ENCODE measurements around the gene TRIM56. TPM values are rescaled to one million over a fixed set of nuclear protein-coding genes. Genes with fewer than 3 reads are reported as not detected.

TRIM56 gene
- polyA plus RNA-seq, 1 of the 3 experiments (the other 2 are of a cell fraction): 2.5 TPM

DNA sequence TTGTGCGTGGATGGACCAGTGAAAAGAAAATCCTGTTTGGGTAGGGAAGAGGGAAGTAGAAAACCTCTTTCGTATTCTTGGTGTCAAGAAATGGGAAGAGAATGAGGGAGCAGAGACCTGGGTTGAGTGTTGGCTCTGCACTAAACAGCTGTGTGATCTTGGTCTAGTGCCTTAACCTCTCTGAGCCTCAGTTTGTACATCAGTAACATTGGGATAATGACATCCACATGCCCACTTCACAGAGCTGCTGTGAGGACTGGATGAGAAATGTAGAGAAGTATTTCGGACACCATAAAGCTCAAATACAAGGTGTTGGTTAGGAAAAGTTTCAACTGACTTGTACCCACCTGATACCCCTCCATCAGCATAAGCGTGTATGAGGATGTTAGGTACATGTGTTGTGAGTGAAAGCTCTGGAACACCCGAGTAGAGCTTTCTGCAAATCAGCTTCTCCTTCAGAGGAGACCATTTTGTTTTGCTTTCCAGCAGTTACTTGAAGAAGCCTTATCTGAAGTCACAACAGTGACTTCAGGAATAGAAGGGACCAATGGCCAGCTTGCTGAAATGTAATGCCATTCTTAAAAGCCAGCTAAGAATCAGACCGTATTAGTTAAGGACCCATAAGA, 11.2 kb downstream of the TRIM56 start:
- WGBS (ENCODE audit: low lambda C conversion rate): 74% methylated on average over 6 of the region's 6 CpGs
- Histone ChIP-seq H3K4me1 (ENCODE audit: control insufficient read depth in 1 of 2, insufficient read depth in 2 of 2, low read depth in 1 of 2, low read length in 1 of 2) (peaks cover 2 to 39% of the 10 kb centered on the region in 2 experiments), H3K9me2 (no peaks in the 10 kb centered on the region), H3K27ac (ENCODE audit: low read depth in 2 of 2, low read length in 1 of 2) (peak overlapping the region in 1 of 2 experiments; percentile 93; a peak in 1 of 4 replicates), H4K20me1 (ENCODE audit: insufficient read depth) (no peaks in the 10 kb centered on the region), H3K9me3 (no peaks in the 10 kb centered on the region), H3K4me2 (no peak overlapping the region), H3K36me3 (replicated peaks in 1 of 2; ENCODE audit: control insufficient read depth in 1 of 2, insufficient read depth in 2 of 2, low read length in 1 of 2) (no peaks in the 10 kb centered on the region), H3K4me3 (ENCODE audit: low read depth in 2 of 2, low read length in 1 of 2) (no peak overlapping the region), H3F3A (replicated peaks; ENCODE audit: insufficient read depth) (peaks cover 50% of the 10 kb centered on the region), H3K9ac (no peak overlapping the region), H3K79me2 (ENCODE audit: insufficient read depth) (peaks cover 50% of the 10 kb centered on the region), H3K27me3 (ENCODE audit: insufficient read depth) (no peaks in the 10 kb centered on the region), H2AFZ (ENCODE audit: low read depth) (no peak overlapping the region)
- TF ChIP-seq TEAD4 (IDR thresholded peaks at IDR 0.05; ENCODE audit: borderline replicate concordance, insufficient read depth) (no peak), TCF12 (IDR thresholded peaks at IDR 0.05) (no peak), ELF1 (IDR thresholded peaks at IDR 0.05) (no peak), YY1 (IDR thresholded peaks at IDR 0.05; ENCODE audit: low read depth) (no peak), RXRA (IDR thresholded peaks at IDR 0.05; ENCODE audit: borderline replicate concordance, low read depth) (no peak), FOXM1 (IDR thresholded peaks at IDR 0.05; ENCODE audit: low read depth) (no peak)
- TF ChIP-seq, protein P1, sequence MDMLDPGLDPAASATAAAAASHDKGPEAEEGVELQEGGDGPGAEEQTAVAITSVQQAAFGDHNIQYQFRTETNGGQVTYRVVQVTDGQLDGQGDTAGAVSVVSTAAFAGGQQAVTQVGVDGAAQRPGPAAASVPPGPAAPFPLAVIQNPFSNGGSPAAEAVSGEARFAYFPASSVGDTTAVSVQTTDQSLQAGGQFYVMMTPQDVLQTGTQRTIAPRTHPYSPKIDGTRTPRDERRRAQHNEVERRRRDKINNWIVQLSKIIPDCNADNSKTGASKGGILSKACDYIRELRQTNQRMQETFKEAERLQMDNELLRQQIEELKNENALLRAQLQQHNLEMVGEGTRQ (IDR thresholded peaks at IDR 0.05; ENCODE audit: borderline replicate concordance, low read depth, low read length): no peak
- no peak for DNase-seq
- ChIA-PET POLR2A (no interaction called here), CTCF (interaction anchor here (0.8 to 3.4 kb wide), 17 partner anchors 10 to 198 kb away, joined by 3 to 49 read pairs (median 14); partner anchors contain the start of genes SERPINE1 and TRIM56)

DNA sequence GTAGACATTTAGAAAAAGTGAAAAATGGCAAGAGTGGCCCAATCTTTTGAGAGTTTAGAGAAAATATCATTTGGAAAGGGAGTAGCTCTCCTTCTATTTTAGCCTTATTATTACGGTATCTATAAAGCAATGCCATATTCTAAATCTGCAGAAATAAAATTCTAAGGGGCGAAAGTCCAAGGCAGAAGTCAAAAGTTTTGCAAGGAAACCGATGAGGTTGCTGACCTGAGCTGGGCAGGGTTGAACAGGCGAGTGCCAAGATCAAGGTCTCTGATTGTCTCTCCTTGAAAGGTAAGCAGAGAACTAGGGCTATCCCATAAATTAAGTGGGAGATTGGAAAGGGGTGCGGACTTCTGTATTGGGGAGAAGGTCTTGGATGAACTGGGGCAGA, 11.7 kb downstream of the TRIM56 start:
- Histone ChIP-seq H3K9me3 (no peaks in the 10 kb centered on the region), H3K79me2 (ENCODE audit: insufficient read depth) (peaks cover 55% of the 10 kb centered on the region), H3K4me1 (ENCODE audit: control insufficient read depth in 1 of 2, insufficient read depth in 2 of 2, low read depth in 1 of 2, low read length in 1 of 2) (peaks cover 2 to 44% of the 10 kb centered on the region in 2 experiments), H3K27ac (ENCODE audit: low read depth in 2 of 2, low read length in 1 of 2) (peak overlapping the region in 1 of 2 experiments; percentile 93; a peak in 1 of 4 replicates), H3K4me2 (no peak overlapping the region), H3K27me3 (ENCODE audit: insufficient read depth) (no peaks in the 10 kb centered on the region), H3F3A (replicated peaks; ENCODE audit: insufficient read depth) (peaks cover 55% of the 10 kb centered on the region), H3K9me2 (no peaks in the 10 kb centered on the region), H4K20me1 (ENCODE audit: insufficient read depth) (no peaks in the 10 kb centered on the region), H3K4me3 (ENCODE audit: low read depth in 2 of 2, low read length in 1 of 2) (no peak overlapping the region), H3K9ac (no peak overlapping the region), H3K36me3 (replicated peaks in 1 of 2; ENCODE audit: control insufficient read depth in 1 of 2, insufficient read depth in 2 of 2, low read length in 1 of 2) (no peaks in the 10 kb centered on the region), H2AFZ (ENCODE audit: low read depth) (no peak overlapping the region)
- 92% methylated on average over 5 of the region's 5 CpGs for WGBS (ENCODE audit: low lambda C conversion rate)
- ChIA-PET CTCF (interaction anchor here (0.8 to 3.4 kb wide), 15 partner anchors 9 to 199 kb away, joined by 3 to 49 read pairs (median 14); partner anchors contain the start of gene SERPINE1), POLR2A (no interaction called here)
- DNase-seq: no peak
- TF ChIP-seq TEAD4 (IDR thresholded peaks at IDR 0.05; ENCODE audit: borderline replicate concordance, insufficient read depth) (no peak), SIN3A (IDR thresholded peaks at IDR 0.05; ENCODE audit: borderline replicate concordance, low read depth, low read length) (no peak), NFIC (IDR thresholded peaks at IDR 0.05; ENCODE audit: borderline replicate concordance) (no peak), MXI1 (IDR thresholded peaks at IDR 0.05; ENCODE audit: low read depth, low read length) (no peak), FOXM1 (IDR thresholded peaks at IDR 0.05; ENCODE audit: low read depth) (no peak), JUND (IDR thresholded peaks at IDR 0.05) (no peak)
- TF ChIP-seq, protein P1 (IDR thresholded peaks at IDR 0.05; ENCODE audit: borderline replicate concordance, low read depth, low read length): no peak
- TF ChIP-seq, protein P2, sequence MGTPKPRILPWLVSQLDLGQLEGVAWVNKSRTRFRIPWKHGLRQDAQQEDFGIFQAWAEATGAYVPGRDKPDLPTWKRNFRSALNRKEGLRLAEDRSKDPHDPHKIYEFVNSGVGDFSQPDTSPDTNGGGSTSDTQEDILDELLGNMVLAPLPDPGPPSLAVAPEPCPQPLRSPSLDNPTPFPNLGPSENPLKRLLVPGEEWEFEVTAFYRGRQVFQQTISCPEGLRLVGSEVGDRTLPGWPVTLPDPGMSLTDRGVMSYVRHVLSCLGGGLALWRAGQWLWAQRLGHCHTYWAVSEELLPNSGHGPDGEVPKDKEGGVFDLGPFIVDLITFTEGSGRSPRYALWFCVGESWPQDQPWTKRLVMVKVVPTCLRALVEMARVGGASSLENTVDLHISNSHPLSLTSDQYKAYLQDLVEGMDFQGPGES (IDR thresholded peaks at IDR 0.05; ENCODE audit: low read depth, low read length): no peak
- TF ChIP-seq, protein P3, sequence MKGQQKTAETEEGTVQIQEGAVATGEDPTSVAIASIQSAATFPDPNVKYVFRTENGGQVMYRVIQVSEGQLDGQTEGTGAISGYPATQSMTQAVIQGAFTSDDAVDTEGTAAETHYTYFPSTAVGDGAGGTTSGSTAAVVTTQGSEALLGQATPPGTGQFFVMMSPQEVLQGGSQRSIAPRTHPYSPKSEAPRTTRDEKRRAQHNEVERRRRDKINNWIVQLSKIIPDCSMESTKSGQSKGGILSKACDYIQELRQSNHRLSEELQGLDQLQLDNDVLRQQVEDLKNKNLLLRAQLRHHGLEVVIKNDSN (IDR thresholded peaks at IDR 0.05; ENCODE audit: borderline replicate concordance, low read depth): no peak
- TF ChIP-seq, protein P4, sequence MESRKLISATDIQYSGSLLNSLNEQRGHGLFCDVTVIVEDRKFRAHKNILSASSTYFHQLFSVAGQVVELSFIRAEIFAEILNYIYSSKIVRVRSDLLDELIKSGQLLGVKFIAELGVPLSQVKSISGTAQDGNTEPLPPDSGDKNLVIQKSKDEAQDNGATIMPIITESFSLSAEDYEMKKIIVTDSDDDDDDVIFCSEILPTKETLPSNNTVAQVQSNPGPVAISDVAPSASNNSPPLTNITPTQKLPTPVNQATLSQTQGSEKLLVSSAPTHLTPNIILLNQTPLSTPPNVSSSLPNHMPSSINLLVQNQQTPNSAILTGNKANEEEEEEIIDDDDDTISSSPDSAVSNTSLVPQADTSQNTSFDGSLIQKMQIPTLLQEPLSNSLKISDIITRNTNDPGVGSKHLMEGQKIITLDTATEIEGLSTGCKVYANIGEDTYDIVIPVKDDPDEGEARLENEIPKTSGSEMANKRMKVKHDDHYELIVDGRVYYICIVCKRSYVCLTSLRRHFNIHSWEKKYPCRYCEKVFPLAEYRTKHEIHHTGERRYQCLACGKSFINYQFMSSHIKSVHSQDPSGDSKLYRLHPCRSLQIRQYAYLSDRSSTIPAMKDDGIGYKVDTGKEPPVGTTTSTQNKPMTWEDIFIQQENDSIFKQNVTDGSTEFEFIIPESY (IDR thresholded peaks at IDR 0.05; ENCODE audit: borderline replicate concordance, low read depth): no peak
